IMR-90 (cell line): ENCODE data around the gene ANKRD63. TPM values are rescaled to one million over a fixed set of nuclear protein-coding genes. Genes with fewer than 3 reads are reported as not detected.
A peak's percentile ranks its signal among the peaks of the same experiment; 100 is the strongest.

Source experiments
- ATAC-seq: fragments of 200-7000 bp; cut with Tn5 transposase; 2 replicates; pipeline ENCODE4 v1.9.1; 2020; ENCODE audit warnings: low read depth, mild to moderate bottlenecking, moderate library complexity
- BruUV-seq: library from RNA; stranded (reverse); fragments of 400-500 nt; replicated peaks from 2 replicates; lab custom pipeline; 2021; lab: Mats Ljungman, UMichigan
- CTCF ChIA-PET: fragments of 300-600 bp; formaldehyde crosslinking; extraction: SDS; loops from one replicate; lab custom pipeline; 2021; ENCODE audit warnings: antibody characterized with exemption; lab: Yijun Ruan, JAX
- POLR2A ChIA-PET: fragments of 300-600 bp; sonication (Branson Sonifier 250); formaldehyde crosslinking; loops from one replicate; lab custom pipeline; 2022; ENCODE audit warnings: antibody characterized with exemption; ENCODE audit not compliant: unreplicated experiment; lab: Charles Lee
- DNase-seq: peaks from one replicate; pipeline ENCODE4 v3.0.0; 2013
- H2AFZ ChIP-seq: replicated peaks from 2 replicates; pipeline ENCODE3; 2013; ENCODE audit warnings: low read length, mild to moderate bottlenecking; ENCODE audit not compliant: poor library complexity
- H2AK5ac ChIP-seq: 2 replicates; pipeline ENCODE4 v1.6.1; 2013; ENCODE audit warnings: low read depth, low read length, inconsistent platforms
- H2AK9ac ChIP-seq: replicated peaks from 2 replicates; pipeline ENCODE3; 2013; ENCODE audit warnings: mild to moderate bottlenecking, low read depth, low read length, moderate library complexity; ENCODE audit not compliant: poor library complexity
- H2BK120ac ChIP-seq: 2 replicates; pipeline ENCODE4 v1.6.1; 2013; ENCODE audit warnings: low read depth, low read length, inconsistent platforms
- H2BK15ac ChIP-seq: 3 replicates; pipeline ENCODE4 v1.6.1; 2013; ENCODE audit warnings: low read depth, low read length, inconsistent platforms
- H2BK20ac ChIP-seq: 2 replicates; pipeline ENCODE4 v1.6.1; 2013; ENCODE audit warnings: low read depth, mild to moderate bottlenecking, inconsistent platforms, low read length, moderate library complexity
- H2BK5ac ChIP-seq: 2 replicates; pipeline ENCODE4 v1.6.1; 2013; ENCODE audit warnings: mild to moderate bottlenecking, low read depth, low read length, inconsistent platforms; ENCODE audit not compliant: poor library complexity, severe bottlenecking
- H3K14ac ChIP-seq: replicated peaks from 2 replicates; pipeline ENCODE4 v1.6.1; 2013; ENCODE audit warnings: low read depth, low read length, inconsistent platforms
- H3K18ac ChIP-seq: 2 replicates; pipeline ENCODE4 v1.6.1; 2013; ENCODE audit warnings: low read depth, low read length, control low read depth
- H3K23ac ChIP-seq: 2 replicates; pipeline ENCODE4 v1.6.1; 2013; ENCODE audit warnings: low read depth, low read length, inconsistent platforms
- H3K27ac ChIP-seq: 2 replicates; pipeline ENCODE4 v1.5.1; 2013; ENCODE audit warnings: mild to moderate bottlenecking, control low read depth, low read length; ENCODE audit not compliant: insufficient read depth
- H3K27me3 ChIP-seq: 2 replicates; pipeline ENCODE4 v1.6.1; 2013; ENCODE audit warnings: low read length; ENCODE audit not compliant: control insufficient read depth, insufficient read depth
- H3K36me3 ChIP-seq: 2 replicates; pipeline ENCODE4 v1.6.1; 2013; ENCODE audit warnings: low read length, mixed read lengths; ENCODE audit not compliant: control insufficient read depth, insufficient read depth
- H3K4ac ChIP-seq: 2 replicates; pipeline ENCODE4 v1.6.1; 2013; ENCODE audit warnings: low read depth, low read length, inconsistent platforms
- H3K4me1 ChIP-seq: 2 replicates; pipeline ENCODE4 v1.6.1; 2013; ENCODE audit warnings: low read length, mixed read lengths; ENCODE audit not compliant: control insufficient read depth, insufficient read depth
- H3K4me2 ChIP-seq: 2 replicates; pipeline ENCODE4 v1.6.1; 2013; ENCODE audit warnings: low read depth, mild to moderate bottlenecking, control low read depth, low read length, moderate library complexity
- H3K4me3 ChIP-seq: 2 replicates; pipeline ENCODE4 v1.5.1; 2013; ENCODE audit warnings: low read depth, mild to moderate bottlenecking, control low read depth, low read length, moderate library complexity; ENCODE audit not compliant: insufficient read depth
- H3K56ac ChIP-seq: 2 replicates; pipeline ENCODE4 v1.6.1; 2013; ENCODE audit warnings: low read length, inconsistent platforms; ENCODE audit not compliant: insufficient read depth; ENCODE audit errors: extremely low read depth
- H3K79me1 ChIP-seq, 2 experiments: 2 replicates each; pipeline ENCODE4 v1.6.1; 2013; ENCODE audit warnings: low read length in 2 of 2, inconsistent platforms in 1 of 2, low read depth in 1 of 2
- H3K9ac ChIP-seq: 2 replicates; pipeline ENCODE4 v1.6.1; 2013; ENCODE audit warnings: low read depth, low read length, control low read depth
- H3K9me1 ChIP-seq: 2 replicates; pipeline ENCODE4 v1.6.1; 2013; ENCODE audit warnings: low read length, inconsistent platforms; ENCODE audit not compliant: insufficient read depth
- H3K9me3 ChIP-seq: 2 replicates; pipeline ENCODE4 v1.6.1; 2013; ENCODE audit warnings: low read length; ENCODE audit not compliant: control insufficient read depth, insufficient read depth
- H4K20me1 ChIP-seq: 2 replicates; pipeline ENCODE4 v1.6.1; 2013; ENCODE audit warnings: low read length, inconsistent platforms; ENCODE audit not compliant: insufficient read depth
- H4K5ac ChIP-seq: 2 replicates; pipeline ENCODE4 v1.6.1; 2013; ENCODE audit warnings: mild to moderate bottlenecking, low read depth, low read length, control low read depth
- H4K8ac ChIP-seq, 2 experiments: 2 replicates each; pipeline ENCODE4 v1.6.1; 2013; ENCODE audit warnings: low read depth in 2 of 2, low read length in 2 of 2, control low read depth in 1 of 2, inconsistent platforms in 1 of 2
- H4K91ac ChIP-seq: 2 replicates; pipeline ENCODE4 v1.6.1; 2013; ENCODE audit warnings: low read depth, low read length, inconsistent platforms; ENCODE audit not compliant: insufficient read depth
- BHLHE40 ChIP-seq: fragments of 150-350 bp; IDR thresholded peaks from 2 replicates; pipeline ENCODE4 v1.6.1; 2016; ENCODE audit warnings: mild to moderate bottlenecking, low read depth, low read length
- CEBPB ChIP-seq: IDR thresholded peaks from 2 replicates; pipeline ENCODE4 v1.6.1; 2012; ENCODE audit warnings: low read depth, low read length, improper control_type of control experiment
- CHD1 ChIP-seq: IDR thresholded peaks from 2 replicates; pipeline ENCODE4 v1.6.1; 2012; ENCODE audit warnings: low read depth, low read length, improper control_type of control experiment
- CTCF ChIP-seq: conservative IDR thresholded peaks from 2 replicates; pipeline ENCODE4 v1.5.1; 2012; ENCODE audit warnings: mild to moderate bottlenecking, low read depth, low read length, improper control_type of control experiment
- FOS ChIP-seq: fragments of 150-350 bp; IDR thresholded peaks from 2 replicates; pipeline ENCODE4 v1.6.1; 2016; ENCODE audit warnings: low read depth, low read length
- MAFK ChIP-seq: IDR thresholded peaks from 2 replicates; pipeline ENCODE4 v1.6.1; 2012; ENCODE audit warnings: low read depth, low read length, improper control_type of control experiment
- MAZ ChIP-seq: IDR thresholded peaks from 2 replicates; pipeline ENCODE4 v1.6.1; 2012; ENCODE audit warnings: low read depth, mild to moderate bottlenecking, low read length, improper control_type of control experiment, moderate library complexity, borderline replicate concordance
- MXI1 ChIP-seq: IDR thresholded peaks from 2 replicates; pipeline ENCODE4 v1.6.1; 2012; ENCODE audit warnings: low read depth, mild to moderate bottlenecking, low read length, moderate library complexity, borderline replicate concordance
- NFE2L2 ChIP-seq: fragments of 150-350 bp; IDR thresholded peaks from 2 replicates; pipeline ENCODE4 v1.6.1; 2016; ENCODE audit warnings: low read depth, mild to moderate bottlenecking, low read length
- POLR2A ChIP-seq: IDR thresholded peaks from 2 replicates; pipeline ENCODE4 v1.6.1; 2012; ENCODE audit warnings: mild to moderate bottlenecking, low read depth, low read length
- RAD21 ChIP-seq: IDR thresholded peaks from 2 replicates; pipeline ENCODE4 v1.6.1; 2012; ENCODE audit warnings: low read length, improper control_type of control experiment
- RCOR1 ChIP-seq: IDR thresholded peaks from 2 replicates; pipeline ENCODE4 v1.6.1; 2012; ENCODE audit warnings: mild to moderate bottlenecking, low read length, improper control_type of control experiment; ENCODE audit not compliant: insufficient replicate concordance
- RFX5 ChIP-seq: IDR thresholded peaks from 2 replicates; pipeline ENCODE4 v1.8.0; 2012; ENCODE audit warnings: low read depth, mild to moderate bottlenecking, low read length, moderate library complexity
- SMC3 ChIP-seq: fragments of 150-350 bp; IDR thresholded peaks from 2 replicates; pipeline ENCODE4 v1.6.1; 2016; ENCODE audit warnings: low read depth, mild to moderate bottlenecking, antibody characterized with exemption, low read length, moderate library complexity
- WGBS, 2 experiments: methylation state at CpG; one replicate each; pipeline versions ENCODE4 v1.1.5 to v1.1.7; 2013; ENCODE audit warnings: missing lambda C conversion rate in 2 of 2; ENCODE audit not compliant: insufficient read length in 1 of 2; ENCODE audit errors: extremely low coverage in 2 of 2; 5-methylcytosine and 5-hydroxymethylcytosine counted together
- dilution Hi-C: fragments of 300-500 bp; cut with HindIII; formaldehyde crosslinking; loops from one replicate; pipeline ENCODE4 v1.14.3; 2018; ENCODE audit warnings: low sequenced_read_pairs; ENCODE audit not compliant: unreplicated experiment
- in situ Hi-C: fragments of 300-500 bp; cut with MboI; formaldehyde crosslinking; loops from 3 replicates; pipeline ENCODE4 v1.14.3; 2019; ENCODE audit warnings: low sequenced_read_pairs, inconsistent platforms, mixed read lengths
- intact Hi-C: fragments of 100-400 bp; cut with micrococcal nuclease; formaldehyde crosslinking; loops from 2 replicates; pipeline ENCODE4 v1.10.0; 2022
- polyA plus RNA-seq, 3 experiments: library from polyadenylated mRNA; depleted of rRNA; stranded (reverse); fragments of >200 nt; gene quantifications; 2 replicates each; pipeline ENCODE4 v1.2.3, GENCODE V29; 2012; ENCODE audit warnings: low replicate concordance in 1 of 3
- total RNA-seq: library from RNA; depleted of rRNA; stranded (reverse); fragments of >200 nt; gene quantifications from 2 replicates; pipeline ENCODE4 v1.2.3, GENCODE V29; 2012
- TF ChIP-seq, protein P1 (sequence below): fragments of 150-350 bp; IDR thresholded peaks from 2 replicates; pipeline ENCODE4 v1.6.1; 2016; ENCODE audit warnings: low read depth, mild to moderate bottlenecking, low read length, moderate library complexity, borderline replicate concordance
- TF ChIP-seq, protein P2 (sequence below): fragments of 150-350 bp; IDR thresholded peaks from 2 replicates; pipeline ENCODE4 v1.6.1; 2017; ENCODE audit warnings: mild to moderate bottlenecking, antibody characterized with exemption, low read length, low read depth

ANKRD63 gene
- total and polyA plus RNA-seq, 2 of the 4 experiments (the other 2 are of a cell fraction): not detected

- no peak overlapping the region for H2AK5ac ChIP-seq
- no peak overlapping the region for H3K14ac ChIP-seq
- H3K79me1 ChIP-seq: no peaks in the 10 kb centered on the region
- CTCF ChIA-PET: no interaction called here
- dilution Hi-C loops (no loop called here), in situ Hi-C loops (no loop called here), intact Hi-C loops (no loop called here)
- peak overlapping the region; percentile 41 for H2AFZ ChIP-seq
- H2BK15ac ChIP-seq: no peak overlapping the region
- H2BK5ac ChIP-seq: no peak overlapping the region
- H3K9ac ChIP-seq: no peak overlapping the region
- DNase-seq: no peak
- no peak for ATAC-seq
- H2BK120ac ChIP-seq: no peak overlapping the region
- H4K20me1 ChIP-seq: no peaks in the 10 kb centered on the region
- POLR2A ChIA-PET: no interaction called here
- no peak overlapping the region for H2BK20ac ChIP-seq
- H4K8ac ChIP-seq: no peak overlapping the region
- BruUV-seq: no TSS peak
- no peak overlapping the region for H3K4ac ChIP-seq
- H3K56ac ChIP-seq: no peak overlapping the region
- H3K4me2 ChIP-seq: no peak overlapping the region
- H3K36me3 ChIP-seq: no peaks in the 10 kb centered on the region
- peaks cover 36% of the 10 kb centered on the region for H3K27me3 ChIP-seq
- H3K9me1 ChIP-seq: no peaks in the 10 kb centered on the region
- TF ChIP-seq BHLHE40 (no peak), FOS (no peak), MAZ (no peak), CHD1 (no peak), RAD21 (no peak), RFX5 (no peak), CTCF (no peak), RCOR1 (no peak), CEBPB (no peak), MXI1 (no peak), NFE2L2 (no peak), POLR2A (no peak), SMC3 (no peak), MAFK (no peak)
- TF ChIP-seq, protein P1, sequence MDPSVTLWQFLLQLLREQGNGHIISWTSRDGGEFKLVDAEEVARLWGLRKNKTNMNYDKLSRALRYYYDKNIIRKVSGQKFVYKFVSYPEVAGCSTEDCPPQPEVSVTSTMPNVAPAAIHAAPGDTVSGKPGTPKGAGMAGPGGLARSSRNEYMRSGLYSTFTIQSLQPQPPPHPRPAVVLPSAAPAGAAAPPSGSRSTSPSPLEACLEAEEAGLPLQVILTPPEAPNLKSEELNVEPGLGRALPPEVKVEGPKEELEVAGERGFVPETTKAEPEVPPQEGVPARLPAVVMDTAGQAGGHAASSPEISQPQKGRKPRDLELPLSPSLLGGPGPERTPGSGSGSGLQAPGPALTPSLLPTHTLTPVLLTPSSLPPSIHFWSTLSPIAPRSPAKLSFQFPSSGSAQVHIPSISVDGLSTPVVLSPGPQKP: no peak
- TF ChIP-seq, protein P2, sequence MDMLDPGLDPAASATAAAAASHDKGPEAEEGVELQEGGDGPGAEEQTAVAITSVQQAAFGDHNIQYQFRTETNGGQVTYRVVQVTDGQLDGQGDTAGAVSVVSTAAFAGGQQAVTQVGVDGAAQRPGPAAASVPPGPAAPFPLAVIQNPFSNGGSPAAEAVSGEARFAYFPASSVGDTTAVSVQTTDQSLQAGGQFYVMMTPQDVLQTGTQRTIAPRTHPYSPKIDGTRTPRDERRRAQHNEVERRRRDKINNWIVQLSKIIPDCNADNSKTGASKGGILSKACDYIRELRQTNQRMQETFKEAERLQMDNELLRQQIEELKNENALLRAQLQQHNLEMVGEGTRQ: no peak
- no peak overlapping the region for H3K23ac ChIP-seq
- H2AK9ac ChIP-seq: no peak overlapping the region
- H3K18ac ChIP-seq: no peak overlapping the region
- no peak overlapping the region for H4K5ac ChIP-seq
- H4K91ac ChIP-seq: no peak overlapping the region
- H3K9me3 ChIP-seq: no peaks in the 10 kb centered on the region
- WGBS, 2 experiments: 78% methylated on average over 2 of the region's 5 CpGs; no CpG with 5 or more reads in 1 of the 2 experiments
- H3K4me3 ChIP-seq: no peak overlapping the region
- H3K4me1 ChIP-seq: peaks cover 3% of the 10 kb centered on the region; the same call in 1 of the 2 replicates
- no peak overlapping the region for H3K27ac ChIP-seq
These were observed 40.3 kb downstream of the ANKRD63 start for GRCh38 chr15:40242601-40243000.
